Measurements from ENCODE around the gene RETSAT. TPM values are rescaled to one million over a fixed set of nuclear protein-coding genes. Genes with fewer than 3 reads are reported as not detected.

Gene RETSAT
- total RNA-seq, 1 donor from 2014 or later = 62.1 TPM

- H3K36me3 ChIP-seq = peaks cover 0 to 18% of the 10 kb centered on the region in 2 donors
- H3K4me3 ChIP-seq = peak within 1 kb of the TSS; percentile 55 to 83
- intact Hi-C loops (cut with DNase I) = loop anchor here (2.0 kb wide), 1 partner anchor 27 kb away; the partner anchor contains the start of genes ELMOD3 and RETSAT
- TF ChIP-seq CTCF (IDR thresholded peaks at IDR 0.05) (no peak), POLR2AphosphoS5 (IDR thresholded peaks at IDR 0.05; ENCODE audit: insufficient read depth in 1 of 2, low read depth in 1 of 2) (peak; percentile 66 to 100), POLR2A (IDR thresholded peaks at IDR 0.05) (peak; percentile 26 to 98)
- no peaks in the 10 kb centered on the region for H3K9me3 ChIP-seq
- peak within 1 kb of the TSS; percentile 96 for H3K27ac ChIP-seq
- peaks cover 44% of the 10 kb centered on the region for H3K4me1 ChIP-seq
- no peaks in the 10 kb centered on the region for H3K27me3 ChIP-seq
- DNase-seq (ENCODE audit: extremely low spot score in 2 of 2) = peak in 1 of 2 donors; percentile 94
Measured at GRCh38 chr2:85327822-85328617, 26.3 kb downstream of the RETSAT start, which contains the start of gene TGOLN2. TSS of gene TGOLN2 (minus strand) at chr2:85327989. CDS start at chr2:85327962, 27 bp downstream.

- TF ChIP-seq POLR2AphosphoS5 (IDR thresholded peaks at IDR 0.05; ENCODE audit: insufficient read depth in 1 of 2, low read depth in 1 of 2) = no peak
- TF ChIP-seq CTCF (IDR thresholded peaks at IDR 0.05) = no peak
- no peak for TF ChIP-seq POLR2A (IDR thresholded peaks at IDR 0.05)
- Histone ChIP-seq H3K4me3 (peak overlapping the region; percentile 55 to 83), H3K4me1 (peaks cover 51% of the 10 kb centered on the region), H3K9me3 (no peaks in the 10 kb centered on the region), H3K36me3 (peaks cover 0 to 25% of the 10 kb centered on the region in 2 donors), H3K27ac (peak overlapping the region; percentile 96), H3K27me3 (no peaks in the 10 kb centered on the region)
- DNase-seq (ENCODE audit: extremely low spot score in 2 of 2) = no peak
- intact Hi-C loops (cut with DNase I) = loop anchor here (2.0 kb wide), 1 partner anchor 28 kb away; the partner anchor contains the start of genes ELMOD3 and RETSAT
Measured at GRCh38 chr2:85327160-85327821, 27.0 kb downstream of the RETSAT start.

- no peaks in the 10 kb centered on the region for H3K9me3 ChIP-seq
- H3K36me3 ChIP-seq = peaks cover 0 to 32% of the 10 kb centered on the region in 2 donors
- peak overlapping the region; percentile 96 for H3K27ac ChIP-seq
- H3K27me3 ChIP-seq = no peaks in the 10 kb centered on the region
- H3K4me3 ChIP-seq = peak overlapping the region; percentile 55 to 83
- intact Hi-C loops (cut with DNase I) = loop anchor here (2.0 kb wide), 1 partner anchor 28 kb away; the partner anchor contains the start of genes ELMOD3 and RETSAT
- H3K4me1 ChIP-seq = peaks cover 58% of the 10 kb centered on the region
- TF ChIP-seq POLR2A (IDR thresholded peaks at IDR 0.05) (no peak), POLR2AphosphoS5 (IDR thresholded peaks at IDR 0.05; ENCODE audit: insufficient read depth in 1 of 2, low read depth in 1 of 2) (no peak), CTCF (IDR thresholded peaks at IDR 0.05) (no peak)
- DNase-seq (ENCODE audit: extremely low spot score in 2 of 2) = no peak
Measured at GRCh38 chr2:85326406-85327159, 27.7 kb downstream of the RETSAT start.

- DNase-seq (ENCODE audit: extremely low spot score in 2 of 2) = no peak
- Histone ChIP-seq H3K4me3 (peak overlapping the region; percentile 55 to 83), H3K27ac (no peak overlapping the region), H3K27me3 (no peaks in the 10 kb centered on the region), H3K9me3 (no peaks in the 10 kb centered on the region), H3K4me1 (peaks cover 64% of the 10 kb centered on the region), H3K36me3 (peaks cover 0 to 41% of the 10 kb centered on the region in 2 donors)
- TF ChIP-seq POLR2A (IDR thresholded peaks at IDR 0.05) = no peak
- no peak for TF ChIP-seq CTCF (IDR thresholded peaks at IDR 0.05)
- no peak for TF ChIP-seq POLR2AphosphoS5 (IDR thresholded peaks at IDR 0.05; ENCODE audit: insufficient read depth in 1 of 2, low read depth in 1 of 2)
- intact Hi-C loops (cut with DNase I) = no loop called here
Measured at GRCh38 chr2:85325466-85325811, 28.9 kb downstream of the RETSAT start.
